A172 (cell line): Measurements from ENCODE around the gene TEKT1. TPM values are rescaled to one million over a fixed set of nuclear protein-coding genes. Genes with fewer than 3 reads are reported as not detected.
A peak's percentile ranks its signal among the peaks of the same experiment; 100 is the strongest.
"Not testable (repeated sequence)": the region's sequence is repeated elsewhere in the genome, so short reads cannot be mapped to it uniquely, and the experiment has no call there.

Experiments used
- DNase-seq: peaks from one replicate; pipeline ENCODE4 v3.0.0-alpha.2; 2015; ENCODE audit warnings: low spot score
- total RNA-seq: library from RNA; depleted of rRNA; stranded (reverse); fragments of >200 nt; shearing (Covaris generic); gene quantifications from 2 replicates; pipeline ENCODE4 v1.2.3, GENCODE V29; 2014; rRNA removed

TEKT1 gene
- total RNA-seq: not detected in 2 replicates

DNA sequence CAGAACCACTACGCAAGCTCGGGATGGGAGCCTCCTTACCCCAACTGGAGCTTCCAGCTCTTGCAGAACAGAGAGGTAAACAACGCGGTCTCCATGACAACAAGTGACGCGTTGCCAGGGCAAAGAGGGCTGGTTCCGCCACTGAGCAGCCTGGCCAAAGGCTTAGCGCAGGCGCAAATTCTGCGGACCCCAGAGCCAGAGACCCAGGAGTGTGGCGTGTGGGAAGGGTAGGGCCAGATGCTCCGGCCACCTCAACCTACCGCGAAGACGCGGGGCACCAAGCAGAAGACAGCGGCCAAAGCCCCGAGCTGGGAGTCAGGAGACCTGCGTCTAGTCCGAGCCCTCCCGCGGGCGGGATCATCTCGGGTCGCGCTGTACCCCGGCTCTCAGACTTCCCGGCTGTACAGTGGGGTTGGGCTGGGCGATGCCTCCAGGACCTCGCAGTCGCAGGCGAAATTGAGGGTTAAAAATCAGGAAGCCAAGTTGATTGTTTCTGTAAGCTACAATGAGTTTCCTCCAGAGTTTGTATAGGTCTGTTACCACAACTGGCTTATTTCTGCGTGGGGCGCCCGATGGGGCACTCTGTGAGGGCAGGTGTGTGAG lies at the start of gene TEKT1:
TEKT1 (minus strand) TSS at position 69 of the 603 bp plus-strand sequence. CDS start 1,353 bp downstream, outside the sequence.
- no peak for DNase-seq

GRCh38 chr17:6879221-6879975 lies 47.9 kb upstream of the TEKT1 start:
- not testable (repeated sequence) for DNase-seq

- not testable (repeated sequence) for DNase-seq
Measured at GRCh38 chr17:6875276-6875675, 43.7 kb upstream of the TEKT1 start.

DNA sequence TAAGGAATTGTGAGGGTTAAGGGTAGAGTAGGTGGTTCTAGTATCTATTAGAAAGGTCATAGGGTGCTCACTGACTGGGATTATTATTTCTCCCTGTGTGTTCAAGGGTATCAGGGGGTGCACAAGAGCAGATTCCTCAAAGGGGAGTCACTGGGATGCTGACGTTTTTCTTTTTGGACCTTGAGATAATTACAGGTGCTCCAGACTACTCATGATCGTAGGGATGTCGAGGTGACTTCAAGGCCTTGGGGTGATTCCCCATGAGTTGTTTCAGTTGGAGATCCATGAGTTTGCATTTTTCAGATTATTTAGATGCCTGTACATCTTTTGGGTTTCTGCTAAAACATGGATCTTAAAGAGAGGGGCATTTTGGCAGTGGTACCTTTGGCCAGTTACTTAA lies 41.4 kb upstream of the TEKT1 start:
- DNase-seq: no peak

DNA sequence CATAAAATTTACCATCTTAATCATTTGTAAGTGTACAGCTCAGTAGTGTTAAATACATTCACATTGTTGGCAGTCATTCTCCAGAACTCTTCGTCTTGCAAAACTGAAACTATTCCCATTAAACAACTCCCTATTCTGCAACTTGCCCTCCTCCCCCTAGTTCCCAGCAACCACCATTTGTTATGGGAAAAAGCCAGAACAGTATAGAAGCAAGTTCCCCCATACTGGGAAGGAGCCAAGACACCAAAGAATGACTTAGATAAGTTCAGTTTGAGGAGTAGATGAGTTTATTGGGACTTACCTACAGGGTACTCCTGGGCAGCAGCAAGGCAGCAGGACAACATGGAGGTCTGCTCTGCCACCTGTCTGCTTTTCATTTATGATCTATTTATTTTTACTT lies 39.3 kb upstream of the TEKT1 start:
- DNase-seq: no peak

DNA sequence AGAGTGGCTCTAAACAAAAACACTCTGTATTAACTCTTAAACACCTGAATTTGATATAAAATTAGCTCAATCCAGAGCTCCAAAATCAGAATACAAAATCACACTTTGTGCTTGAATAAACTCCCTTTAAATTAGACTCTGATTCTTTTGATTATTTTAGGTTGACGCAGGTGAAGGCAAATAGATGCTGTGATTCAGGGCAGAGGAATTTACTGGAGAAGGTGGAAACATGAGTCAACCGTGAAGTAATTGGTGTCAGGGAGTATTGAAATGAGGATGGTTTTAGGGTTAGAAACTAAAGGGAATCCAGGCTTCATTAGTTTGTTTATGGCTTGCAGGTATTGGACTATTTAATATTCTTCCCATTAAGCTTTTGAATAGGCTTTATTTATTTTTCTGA lies 37.1 kb upstream of the TEKT1 start:
- DNase-seq: peak; percentile 39

- DNase-seq: no peak
Measured at GRCh38 chr17:6867849-6868248, 36.3 kb upstream of the TEKT1 start.

GRCh38 chr17:6862825-6863224 lies 31.3 kb upstream of the TEKT1 start:
- no peak for DNase-seq

DNA sequence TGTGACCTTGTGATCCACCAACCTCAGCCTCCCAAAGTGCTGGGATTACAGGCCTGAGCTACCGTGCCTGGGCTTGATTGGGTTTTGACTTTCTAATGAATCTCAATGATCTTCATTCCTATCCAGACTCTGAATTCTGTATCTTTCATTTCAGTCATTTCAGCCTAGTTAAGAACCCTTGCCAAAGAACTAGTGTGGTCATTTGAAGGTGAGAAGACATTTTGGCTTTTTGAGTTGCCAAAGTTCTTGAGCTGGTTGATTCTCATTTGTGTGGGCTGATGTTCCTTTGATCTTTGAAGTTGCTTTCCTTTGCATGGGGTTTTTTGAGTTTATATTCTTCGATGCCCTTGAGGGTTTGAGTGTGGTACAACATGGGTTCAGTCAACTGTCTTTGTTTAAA lies 30.6 kb upstream of the TEKT1 start:
- DNase-seq: no peak

GRCh38 chr17:6857904-6858303 lies 26.4 kb upstream of the TEKT1 start:
- no peak for DNase-seq

DNA sequence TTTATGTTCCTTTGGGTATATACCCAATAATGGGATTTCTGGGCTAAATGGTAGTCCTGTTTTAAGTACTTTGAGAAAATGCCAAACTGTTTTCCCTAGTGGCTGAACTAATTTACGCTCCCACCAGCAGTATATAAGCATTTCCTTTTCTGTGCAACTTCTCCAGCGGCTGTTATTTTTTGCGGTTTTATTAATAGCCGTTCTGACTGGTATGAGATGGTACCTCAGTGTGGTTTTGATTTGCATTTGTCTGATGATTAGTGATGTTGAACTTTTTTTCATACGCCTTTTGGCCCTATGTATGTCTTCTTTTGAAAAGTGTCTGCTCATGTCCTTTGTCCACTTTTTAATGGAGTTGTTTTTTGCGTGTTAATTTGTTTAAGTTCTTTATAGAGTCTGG lies 25.8 kb upstream of the TEKT1 start:
- no peak for DNase-seq

DNA sequence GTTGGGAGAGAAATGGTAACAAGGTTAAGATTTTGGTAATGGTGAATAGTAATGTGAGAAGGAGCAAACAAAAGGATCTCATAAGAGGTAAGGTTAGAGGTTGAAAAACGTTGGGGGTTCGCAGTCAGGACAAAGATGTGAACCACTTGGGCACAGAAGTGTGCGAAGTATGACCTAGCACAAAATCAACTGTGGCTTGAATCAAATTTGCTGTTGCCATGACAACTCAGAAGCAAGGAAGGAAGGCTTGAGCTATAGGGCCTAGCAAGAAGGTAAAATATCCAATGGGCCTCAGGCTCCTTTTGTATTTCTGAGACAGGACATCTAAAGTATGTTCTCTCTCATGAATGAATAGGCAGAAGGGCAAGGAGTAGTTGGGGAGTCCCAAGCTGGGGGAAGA lies 24.5 kb upstream of the TEKT1 start:
- no peak for DNase-seq

DNA sequence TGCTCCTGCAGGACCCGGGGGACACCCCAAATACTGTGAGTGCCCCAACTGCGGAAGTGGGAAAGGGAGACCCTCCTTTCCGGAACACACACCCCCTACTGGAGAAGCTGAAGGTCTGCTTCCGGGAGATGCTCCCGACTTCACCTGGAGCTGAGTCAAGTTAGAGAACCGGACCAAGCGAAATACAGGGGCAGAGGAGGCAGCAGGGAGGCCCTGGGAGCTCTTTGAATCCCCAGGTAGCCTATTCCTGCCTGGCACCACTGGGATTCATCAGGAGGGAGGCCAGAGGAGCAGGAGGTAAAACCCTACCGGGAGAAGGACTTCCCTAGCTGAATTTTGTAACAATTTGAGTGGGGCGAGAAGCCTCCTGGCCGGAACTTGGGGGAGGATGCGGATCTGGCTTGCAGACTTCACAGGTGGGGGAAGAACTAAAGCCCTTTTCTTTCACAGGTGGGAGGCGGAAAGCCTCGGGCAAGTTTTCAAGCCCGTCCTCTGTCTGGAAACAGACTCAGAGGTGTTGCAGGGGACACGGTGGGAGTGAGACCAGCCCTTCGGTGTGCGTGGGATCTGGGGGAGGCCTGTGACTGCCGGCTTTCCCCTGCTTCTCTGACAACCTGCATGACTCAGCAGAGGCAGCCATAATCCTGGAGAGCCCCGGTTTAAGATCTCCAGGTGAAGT lies 22.4 kb upstream of the TEKT1 start:
- DNase-seq: no peak

DNA sequence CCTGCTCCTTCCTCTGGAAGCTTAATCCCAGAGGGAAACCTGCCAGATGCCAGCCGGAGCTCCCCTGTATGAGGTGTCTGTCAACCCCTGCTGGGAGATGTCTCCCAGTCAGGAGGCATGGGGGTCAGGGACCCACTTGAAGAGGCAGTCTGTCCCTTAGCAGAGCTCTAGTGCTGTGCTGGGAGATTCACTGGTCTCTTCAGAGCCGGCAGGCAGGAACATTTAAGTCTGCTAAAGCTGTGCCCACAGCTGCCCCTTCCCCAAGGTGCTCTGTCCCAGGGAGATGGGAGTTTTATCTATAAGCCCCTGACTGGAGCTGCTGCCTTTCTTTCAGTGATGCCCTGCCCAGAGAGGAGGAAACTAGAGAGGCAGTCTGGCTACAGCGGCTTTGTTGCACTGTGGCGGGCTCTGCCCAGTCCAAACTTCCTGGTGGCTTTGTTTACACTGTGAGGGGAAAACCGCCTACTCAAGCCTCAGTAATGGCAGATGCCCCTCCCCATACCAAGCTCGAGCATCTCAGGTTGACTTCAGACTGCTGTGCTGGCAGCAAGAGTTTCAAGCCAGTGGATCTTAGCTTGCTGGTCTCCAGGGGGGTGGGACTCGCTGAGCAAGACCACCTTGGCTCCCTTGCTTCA lies 17.1 kb upstream of the TEKT1 start:
- not testable (repeated sequence) for DNase-seq

DNA sequence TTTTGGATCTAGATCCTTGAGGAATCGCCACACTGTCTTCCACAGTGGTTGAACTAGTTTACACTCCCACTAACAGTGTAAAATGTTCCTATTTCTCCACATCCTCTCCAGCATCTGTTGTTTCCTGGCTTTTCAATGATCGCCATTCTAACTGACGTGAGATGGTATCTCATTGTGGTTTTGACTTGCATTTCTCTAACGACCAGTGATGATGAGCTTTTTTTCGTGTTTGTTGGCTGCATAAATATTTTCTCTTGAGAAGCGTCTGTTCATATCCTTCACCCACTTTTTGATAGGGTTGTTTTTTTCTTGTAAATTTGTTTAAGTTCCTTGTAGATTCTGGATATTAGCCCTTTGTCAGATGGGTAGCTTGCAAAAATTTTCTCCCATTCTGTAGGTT lies 14.6 kb upstream of the TEKT1 start:
- not testable (repeated sequence) for DNase-seq

GRCh38 chr17:6844406-6844805 lies 12.9 kb upstream of the TEKT1 start:
- not testable (repeated sequence) for DNase-seq

GRCh38 chr17:6843241-6843880 lies 11.8 kb upstream of the TEKT1 start:
- peak; percentile 31 for DNase-seq

- not testable (repeated sequence) for DNase-seq
Measured at GRCh38 chr17:6841769-6842168, 10.2 kb upstream of the TEKT1 start.

- no peak for DNase-seq
Measured at GRCh38 chr17:6830383-6830986, 1.0 kb downstream of the TEKT1 start.

GRCh38 chr17:6823011-6823442 lies 8.5 kb downstream of the TEKT1 start:
- peak; percentile 19 for DNase-seq

GRCh38 chr17:6818938-6819337 lies 12.6 kb downstream of the TEKT1 start:
- DNase-seq: no peak
